SK-N-SH (cell line): ENCODE results near the gene CTBP2. TPM values are rescaled to one million over a fixed set of nuclear protein-coding genes. Genes with fewer than 3 reads are reported as not detected.

Experiments used
- CTCF ChIA-PET: fragments of 300-600, 350-600 bp; formaldehyde crosslinking; extraction: SDS; loops from one replicate; lab custom pipeline; 2021; lab: Yijun Ruan, JAX
- POLR2A ChIA-PET: fragments of 350-600 bp; sonication (Branson Sonifier 250); formaldehyde crosslinking; extraction: SDS; loops from one replicate; lab custom pipeline; 2020; ENCODE audit warnings: antibody characterized with exemption, inconsistent platforms; lab: Yijun Ruan, JAX
- DNase-seq: peaks from one replicate; pipeline ENCODE4 v3.0.0; 2012
- H2AFZ ChIP-seq: fragments of 200-600 bp; sonication (generic); 2 replicates; pipeline ENCODE4 v1.8.1; 2016; ENCODE audit warnings: antibody characterized with exemption, mild to moderate bottlenecking, low read depth
- H3F3A ChIP-seq: fragments of 200-600 bp; sonication (generic); replicated peaks from 2 replicates; pipeline ENCODE3; 2016; ENCODE audit warnings: antibody characterized with exemption, mild to moderate bottlenecking; ENCODE audit not compliant: insufficient read depth
- H3K27ac ChIP-seq, 2 experiments: fragments of 200-500 bp in 1 of 2; fragments of 200-600 bp in 1 of 2; sonication (Bioruptor generic) in 1 of 2; sonication (generic), shearing (Covaris generic) in 1 of 2; 2 replicates each; pipeline versions ENCODE4 v1.5.1 to v1.6.1; 2014 to 2016; ENCODE audit warnings: low read depth in 2 of 2, inconsistent platforms in 1 of 2, low read length in 1 of 2, mild to moderate bottlenecking in 1 of 2, mixed read lengths in 1 of 2
- H3K27me3 ChIP-seq: fragments of 200-600 bp; sonication (generic), shearing (Covaris generic); 2 replicates; pipeline ENCODE4 v1.6.1; 2016; ENCODE audit warnings: mixed run types; ENCODE audit not compliant: insufficient read depth
- H3K36me3 ChIP-seq, 2 experiments: fragments of 200-500 bp in 1 of 2; fragments of 200-600 bp in 1 of 2; sonication (Bioruptor generic) in 1 of 2; sonication (generic) in 1 of 2; replicated peaks in 1 of 2; 2 replicates each; pipeline versions ENCODE3 to v1.5.1; 2014 to 2016; ENCODE audit warnings: low read length in 1 of 2, mild to moderate bottlenecking in 1 of 2; ENCODE audit not compliant: insufficient read depth in 2 of 2, control insufficient read depth in 1 of 2
- H3K4me1 ChIP-seq, 2 experiments: fragments of 200-500 bp in 1 of 2; fragments of 200-600 bp in 1 of 2; sonication (Bioruptor generic) in 1 of 2; sonication (generic), shearing (Covaris generic) in 1 of 2; 2 replicates each; pipeline versions ENCODE4 v1.5.1 to v1.6.1; 2014 to 2016; ENCODE audit warnings: low read depth in 1 of 2, low read length in 1 of 2, mixed run types in 1 of 2; ENCODE audit not compliant: insufficient read depth in 2 of 2, control insufficient read depth in 1 of 2
- H3K4me2 ChIP-seq: fragments of 200-600 bp; sonication (generic), shearing (Covaris generic); 2 replicates; pipeline ENCODE4 v1.6.1; 2017; ENCODE audit warnings: mixed run types
- H3K4me3 ChIP-seq, 2 experiments: fragments of 200-500 bp in 1 of 2; fragments of 200-600 bp in 1 of 2; sonication (Bioruptor generic) in 1 of 2; sonication (generic), shearing (Covaris generic) in 1 of 2; 2 replicates each; pipeline versions ENCODE4 v1.5.1 to v1.8.1; 2014 to 2016; ENCODE audit warnings: low read depth in 2 of 2, inconsistent platforms in 1 of 2, low read length in 1 of 2, mild to moderate bottlenecking in 1 of 2, mixed read lengths in 1 of 2, moderate library complexity in 1 of 2
- H3K79me2 ChIP-seq: fragments of 200-600 bp; sonication (generic); 2 replicates; pipeline ENCODE4 v1.8.1; 2017; ENCODE audit warnings: mild to moderate bottlenecking; ENCODE audit not compliant: insufficient read depth
- H3K9ac ChIP-seq: fragments of 200-600 bp; sonication (generic); 2 replicates; pipeline ENCODE4 v1.6.1; 2017; ENCODE audit warnings: mixed run types
- H3K9me2 ChIP-seq: fragments of 200-600 bp; sonication (generic); 2 replicates; pipeline ENCODE4 v1.6.1; 2017; ENCODE audit warnings: mixed run types
- H3K9me3 ChIP-seq: fragments of 200-600 bp; sonication (generic); 2 replicates; pipeline ENCODE4 v1.6.1; 2017; ENCODE audit warnings: mixed run types, mild to moderate bottlenecking, moderate library complexity
- H4K20me1 ChIP-seq: fragments of 200-600 bp; sonication (generic); 2 replicates; pipeline ENCODE4 v1.6.1; 2017; ENCODE audit warnings: mild to moderate bottlenecking, mixed run types; ENCODE audit not compliant: insufficient read depth
- EP300 ChIP-seq, 2 experiments: IDR thresholded peaks; 2 replicates each; pipeline versions ENCODE4 v1.4.0 to v1.6.1; 2012; ENCODE audit warnings: borderline replicate concordance in 1 of 2, low read depth in 1 of 2, low read length in 1 of 2
- EZH2phosphoT487 ChIP-seq: fragments of 200-600 bp; sonication (generic); IDR thresholded peaks from 2 replicates; pipeline ENCODE4 v1.6.1; 2017; ENCODE audit warnings: low read depth, mixed run types, mild to moderate bottlenecking, antibody characterized with exemption, moderate library complexity, borderline replicate concordance
- NFIC ChIP-seq: IDR thresholded peaks from 2 replicates; pipeline ENCODE4 v1.4.0; 2012; ENCODE audit warnings: borderline replicate concordance
- POLR2AphosphoS5 ChIP-seq: IDR thresholded peaks from 2 replicates; pipeline ENCODE4 v1.6.1; 2012; ENCODE audit warnings: low read depth, low read length
- RAD21 ChIP-seq: IDR thresholded peaks from 2 replicates; pipeline ENCODE4 v1.6.1; 2012; ENCODE audit warnings: mild to moderate bottlenecking, low read length
- RXRA ChIP-seq: IDR thresholded peaks from 2 replicates; pipeline ENCODE4 v1.4.0; 2012; ENCODE audit warnings: low read depth, mild to moderate bottlenecking, borderline replicate concordance
- SMC3 ChIP-seq: IDR thresholded peaks from 2 replicates; pipeline ENCODE4 v1.6.1; 2012; ENCODE audit warnings: low read depth, low read length, improper control_type of control experiment
- TAF1 ChIP-seq: IDR thresholded peaks from 2 replicates; pipeline ENCODE4 v1.6.1; 2012; ENCODE audit warnings: low read depth, mild to moderate bottlenecking, low read length, moderate library complexity, borderline replicate concordance
- TCF12 ChIP-seq: IDR thresholded peaks from 2 replicates; pipeline ENCODE4 v1.4.0; 2012
- WGBS: methylation state at CpG from one replicate; pipeline ENCODE4 v1.1.6; 2017; ENCODE audit warnings: low lambda C conversion rate; 5-methylcytosine and 5-hydroxymethylcytosine counted together
- polyA plus RNA-seq, 3 experiments: library from polyadenylated mRNA; depleted of rRNA; stranded (reverse); fragments of >200 nt; gene quantifications; 2 replicates each; pipeline ENCODE4 v1.2.3, GENCODE V29; 2012
- TF ChIP-seq, protein P1 (sequence below): fragments of 150-350 bp; IDR thresholded peaks from 2 replicates; pipeline ENCODE4 v1.6.1; 2017; ENCODE audit warnings: antibody characterized with exemption, low read length, low read depth, borderline replicate concordance
- TF ChIP-seq, protein P2 (sequence below): IDR thresholded peaks from 2 replicates; pipeline ENCODE4 v1.6.1; 2012; ENCODE audit warnings: mild to moderate bottlenecking, low read depth, low read length, moderate library complexity
- TF ChIP-seq, protein P3 (sequence below): IDR thresholded peaks from 2 replicates; pipeline ENCODE4 v1.4.0; 2012; ENCODE audit warnings: low read depth

CTBP2 gene
- polyA plus RNA-seq, 1 of the 3 experiments (the other 2 are of a cell fraction), result 69.7 TPM

DNA sequence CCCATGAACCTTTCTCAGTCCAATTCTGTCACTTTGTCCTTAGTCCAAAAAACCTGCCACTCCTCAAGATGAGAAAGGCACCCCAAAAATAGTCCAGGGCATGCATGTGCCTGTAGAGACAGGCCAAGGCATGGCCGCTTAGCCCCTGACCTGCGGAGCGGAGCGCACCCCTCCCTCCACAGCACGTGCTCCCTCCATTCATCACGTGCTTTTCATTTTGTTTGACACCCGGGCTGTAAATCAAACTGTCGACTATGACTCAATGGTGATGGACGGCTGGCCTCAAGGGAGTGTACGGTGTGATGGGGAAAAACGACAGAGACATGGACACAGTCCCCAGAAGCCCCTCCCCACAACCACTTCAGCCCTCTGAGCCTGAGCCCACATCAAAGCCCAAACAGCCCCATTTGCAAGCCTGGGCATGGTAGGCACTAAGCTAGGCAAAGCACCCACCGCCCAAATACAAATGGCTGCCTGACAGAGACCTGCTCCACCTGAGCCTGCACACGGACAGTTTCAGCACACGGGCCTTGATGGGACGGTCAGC lies 127.8 kb downstream of the CTBP2 start:
- peaks cover 89% of the 10 kb centered on the region for H3K79me2 ChIP-seq
- H3K36me3 ChIP-seq, result peaks cover 0 to 16% of the 10 kb centered on the region in 2 experiments
- peaks cover 39 to 80% of the 10 kb centered on the region in 2 experiments for H3K4me1 ChIP-seq
- WGBS, result 90% methylated on average over 14 of the region's 15 CpGs
- H3K9ac ChIP-seq, result no peak overlapping the region
- no peak for TF ChIP-seq RXRA
- no peak for TF ChIP-seq TCF12
- no peak for TF ChIP-seq RAD21
- TF ChIP-seq, protein P1, sequence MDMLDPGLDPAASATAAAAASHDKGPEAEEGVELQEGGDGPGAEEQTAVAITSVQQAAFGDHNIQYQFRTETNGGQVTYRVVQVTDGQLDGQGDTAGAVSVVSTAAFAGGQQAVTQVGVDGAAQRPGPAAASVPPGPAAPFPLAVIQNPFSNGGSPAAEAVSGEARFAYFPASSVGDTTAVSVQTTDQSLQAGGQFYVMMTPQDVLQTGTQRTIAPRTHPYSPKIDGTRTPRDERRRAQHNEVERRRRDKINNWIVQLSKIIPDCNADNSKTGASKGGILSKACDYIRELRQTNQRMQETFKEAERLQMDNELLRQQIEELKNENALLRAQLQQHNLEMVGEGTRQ, result no peak
- TF ChIP-seq TAF1, result no peak
- no peak for TF ChIP-seq SMC3
- TF ChIP-seq, protein P2, sequence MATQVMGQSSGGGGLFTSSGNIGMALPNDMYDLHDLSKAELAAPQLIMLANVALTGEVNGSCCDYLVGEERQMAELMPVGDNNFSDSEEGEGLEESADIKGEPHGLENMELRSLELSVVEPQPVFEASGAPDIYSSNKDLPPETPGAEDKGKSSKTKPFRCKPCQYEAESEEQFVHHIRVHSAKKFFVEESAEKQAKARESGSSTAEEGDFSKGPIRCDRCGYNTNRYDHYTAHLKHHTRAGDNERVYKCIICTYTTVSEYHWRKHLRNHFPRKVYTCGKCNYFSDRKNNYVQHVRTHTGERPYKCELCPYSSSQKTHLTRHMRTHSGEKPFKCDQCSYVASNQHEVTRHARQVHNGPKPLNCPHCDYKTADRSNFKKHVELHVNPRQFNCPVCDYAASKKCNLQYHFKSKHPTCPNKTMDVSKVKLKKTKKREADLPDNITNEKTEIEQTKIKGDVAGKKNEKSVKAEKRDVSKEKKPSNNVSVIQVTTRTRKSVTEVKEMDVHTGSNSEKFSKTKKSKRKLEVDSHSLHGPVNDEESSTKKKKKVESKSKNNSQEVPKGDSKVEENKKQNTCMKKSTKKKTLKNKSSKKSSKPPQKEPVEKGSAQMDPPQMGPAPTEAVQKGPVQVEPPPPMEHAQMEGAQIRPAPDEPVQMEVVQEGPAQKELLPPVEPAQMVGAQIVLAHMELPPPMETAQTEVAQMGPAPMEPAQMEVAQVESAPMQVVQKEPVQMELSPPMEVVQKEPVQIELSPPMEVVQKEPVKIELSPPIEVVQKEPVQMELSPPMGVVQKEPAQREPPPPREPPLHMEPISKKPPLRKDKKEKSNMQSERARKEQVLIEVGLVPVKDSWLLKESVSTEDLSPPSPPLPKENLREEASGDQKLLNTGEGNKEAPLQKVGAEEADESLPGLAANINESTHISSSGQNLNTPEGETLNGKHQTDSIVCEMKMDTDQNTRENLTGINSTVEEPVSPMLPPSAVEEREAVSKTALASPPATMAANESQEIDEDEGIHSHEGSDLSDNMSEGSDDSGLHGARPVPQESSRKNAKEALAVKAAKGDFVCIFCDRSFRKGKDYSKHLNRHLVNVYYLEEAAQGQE, result no peak
- TF ChIP-seq, protein P3, sequence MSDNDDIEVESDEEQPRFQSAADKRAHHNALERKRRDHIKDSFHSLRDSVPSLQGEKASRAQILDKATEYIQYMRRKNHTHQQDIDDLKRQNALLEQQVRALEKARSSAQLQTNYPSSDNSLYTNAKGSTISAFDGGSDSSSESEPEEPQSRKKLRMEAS, result no peak
- TF ChIP-seq EZH2phosphoT487, result no peak
- TF ChIP-seq POLR2AphosphoS5, result no peak
- no peak for TF ChIP-seq NFIC
- no peak for TF ChIP-seq EP300 (IDR thresholded peaks at IDR 0.05; ENCODE audit: borderline replicate concordance in 1 of 2, low read depth in 1 of 2, low read length in 1 of 2)
- TF ChIP-seq, all 33 proteins: peak for 0
- Histone ChIP-seq H3K4me3 (no peak overlapping the region), H3K27me3 (no peaks in the 10 kb centered on the region), H3F3A (peaks cover 20% of the 10 kb centered on the region), H2AFZ (no peak overlapping the region), H3K9me2 (no peaks in the 10 kb centered on the region), H3K27ac (no peak overlapping the region; a peak in 1 of 4 replicates), H3K4me2 (no peak overlapping the region), H4K20me1 (peaks cover 65% of the 10 kb centered on the region), H3K9me3 (no peaks in the 10 kb centered on the region)
- DNase-seq, result no peak
- ChIA-PET POLR2A (no interaction called here), CTCF (interaction anchor here (1.5 to 7.9 kb wide), 3 partner anchors 15 to 29 kb away, joined by 5 to 70 read pairs (median 14); no protein-coding TSS in a partner anchor)
